GM20431 (cell line): Measurements from ENCODE around the gene FLOT2.
"Not testable (repeated sequence)": the region's sequence is repeated elsewhere in the genome, so short reads cannot be mapped to it uniquely, and the experiment has no call there.

Experiments used
- in situ Hi-C: fragments of 300-500 bp; cut with MseI, MboI; formaldehyde crosslinking; loops from one replicate; pipeline ENCODE4 v1.15.0; 2020; ENCODE audit warnings: low sequenced_read_pairs; ENCODE audit not compliant: unreplicated experiment

Gene FLOT2

DNA sequence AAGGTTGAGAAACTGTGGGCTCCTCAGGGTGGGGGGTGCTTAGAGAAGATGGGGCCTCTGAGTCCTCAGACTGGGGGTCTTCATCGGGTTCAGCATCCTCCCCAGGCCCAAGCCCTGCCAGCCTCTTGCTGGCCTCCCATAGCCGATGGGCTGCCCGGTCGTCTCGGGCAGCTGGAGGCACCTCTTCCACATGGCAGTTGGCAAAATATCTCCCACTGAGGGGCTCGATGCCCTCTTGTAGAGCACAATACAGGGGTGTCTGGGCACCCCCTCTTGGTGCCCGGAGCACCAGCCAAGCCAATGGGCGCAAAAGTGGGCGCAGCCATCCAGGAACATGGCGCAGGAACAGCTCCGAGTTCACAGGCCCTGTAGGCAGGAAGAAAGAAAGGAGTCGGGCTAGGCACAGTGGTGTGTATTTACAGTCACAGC lies 1.0 kb upstream of the FLOT2 start:
- in situ Hi-C loops: no loop called here

DNA sequence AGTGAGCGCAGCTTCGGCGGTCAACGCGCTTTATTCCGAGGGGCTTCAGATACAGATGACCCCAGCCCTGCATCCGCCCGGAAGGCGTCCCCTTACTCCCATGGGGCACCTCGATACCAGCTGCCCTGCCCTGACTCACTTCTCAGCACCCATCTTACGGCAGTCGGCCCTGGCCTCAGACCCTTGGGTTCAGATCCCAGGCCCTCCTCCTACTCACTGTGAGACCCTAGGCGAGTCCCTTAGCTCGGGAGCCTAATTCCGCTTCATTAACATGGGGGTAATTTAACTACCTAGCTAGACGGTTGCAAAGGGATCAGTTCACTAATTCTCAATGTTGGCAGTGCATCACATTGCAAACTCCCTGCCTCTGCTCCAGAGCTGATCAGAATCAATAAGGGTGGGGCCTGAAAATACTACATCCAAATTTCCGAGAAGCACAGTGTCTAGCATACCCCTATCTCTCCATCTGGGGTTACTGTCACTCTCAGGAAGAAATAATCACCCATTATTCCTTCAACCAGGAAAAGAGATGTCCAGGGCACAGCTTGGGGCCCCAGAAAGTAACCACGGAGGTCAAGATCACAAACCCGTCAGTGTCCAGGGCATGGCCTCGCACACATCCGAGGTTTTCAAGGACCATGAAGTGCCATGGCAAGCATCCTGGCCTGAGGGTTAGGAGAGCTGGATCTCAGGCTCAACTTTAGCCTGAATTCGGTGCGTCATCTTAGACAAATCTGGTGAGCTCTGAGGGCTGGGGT lies 415 bp upstream of the FLOT2 start:
- in situ Hi-C loops: no loop called here

- in situ Hi-C loops: no loop called here
Measured at GRCh38 chr17:28896491-28896883, 1.0 kb downstream of the FLOT2 start.

DNA sequence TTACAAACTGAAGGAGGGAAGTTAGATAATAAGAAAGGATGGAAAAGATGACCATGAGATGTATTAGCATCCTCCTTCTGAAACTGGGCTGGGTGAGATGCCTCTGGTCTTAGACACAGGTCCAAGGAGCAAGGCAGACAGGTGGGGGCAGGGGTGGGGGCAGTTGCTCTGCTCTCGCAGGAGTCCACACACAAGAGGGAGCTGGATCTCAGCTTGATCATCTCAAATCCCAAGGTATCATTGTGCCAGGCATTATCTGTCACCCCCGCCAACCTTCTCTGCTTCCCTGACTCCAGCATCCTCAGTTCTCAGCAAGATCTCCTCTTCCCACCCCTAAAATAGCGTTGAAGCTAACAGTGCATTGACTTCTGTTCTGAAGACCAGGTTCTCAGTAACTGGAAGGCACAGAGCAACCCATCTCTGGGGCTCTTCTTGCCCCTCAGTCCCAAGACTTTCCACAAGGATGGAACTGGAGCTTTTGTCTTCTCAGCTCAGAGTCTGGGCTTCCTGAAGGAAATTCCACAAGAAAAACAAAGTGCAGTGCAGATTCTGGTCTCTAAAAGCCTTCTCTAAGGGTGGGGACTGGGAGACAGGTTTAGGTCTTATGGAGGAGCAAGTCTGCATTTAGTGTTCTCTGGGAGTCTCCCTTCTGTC lies 1.6 kb downstream of the FLOT2 start:
- in situ Hi-C loops: no loop called here

DNA sequence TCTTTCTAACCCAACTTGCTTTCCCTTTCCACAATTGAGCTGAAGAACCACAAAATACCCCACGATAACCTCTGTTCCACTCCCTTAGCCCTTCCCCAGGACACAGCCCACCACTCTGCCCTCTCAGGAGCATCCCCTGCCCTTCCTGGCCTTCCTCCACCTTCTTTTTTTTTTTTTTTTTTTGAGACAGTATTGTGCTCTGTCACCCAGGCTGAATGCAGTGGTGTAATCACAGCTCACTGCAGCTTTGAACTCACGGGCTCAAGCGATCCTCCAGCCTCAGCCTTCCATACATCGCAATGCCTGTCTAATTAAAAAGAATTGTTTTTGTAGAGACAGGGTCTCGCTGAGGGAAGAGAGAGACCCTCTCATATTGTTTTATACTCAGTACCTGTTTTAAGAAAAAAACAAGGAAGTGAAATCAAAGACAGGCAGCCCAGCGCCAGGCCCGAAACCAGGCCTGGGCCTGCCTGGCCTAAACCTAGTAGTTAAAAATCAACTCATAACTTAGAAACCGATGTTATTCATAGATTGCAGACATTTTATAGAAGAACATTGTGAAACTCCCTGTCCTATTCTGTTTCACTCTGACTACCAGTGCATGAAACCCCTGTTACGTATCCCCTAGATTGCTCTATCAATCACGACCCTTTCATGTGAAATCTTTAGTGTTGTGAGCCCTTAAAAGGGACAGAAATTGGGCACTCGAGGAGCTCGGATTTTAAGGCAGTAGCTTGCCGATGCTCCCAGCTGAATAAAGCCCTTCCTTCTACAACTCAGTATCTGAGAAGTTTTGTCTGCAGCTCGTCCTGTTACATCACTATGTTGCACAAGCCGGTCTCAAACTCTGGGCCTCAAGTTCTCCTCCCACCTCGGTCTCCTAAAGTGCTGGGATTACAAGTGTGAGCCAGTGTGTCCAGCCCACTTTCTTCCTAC lies 4.0 kb downstream of the FLOT2 start:
- in situ Hi-C loops: not testable (repeated sequence)

DNA sequence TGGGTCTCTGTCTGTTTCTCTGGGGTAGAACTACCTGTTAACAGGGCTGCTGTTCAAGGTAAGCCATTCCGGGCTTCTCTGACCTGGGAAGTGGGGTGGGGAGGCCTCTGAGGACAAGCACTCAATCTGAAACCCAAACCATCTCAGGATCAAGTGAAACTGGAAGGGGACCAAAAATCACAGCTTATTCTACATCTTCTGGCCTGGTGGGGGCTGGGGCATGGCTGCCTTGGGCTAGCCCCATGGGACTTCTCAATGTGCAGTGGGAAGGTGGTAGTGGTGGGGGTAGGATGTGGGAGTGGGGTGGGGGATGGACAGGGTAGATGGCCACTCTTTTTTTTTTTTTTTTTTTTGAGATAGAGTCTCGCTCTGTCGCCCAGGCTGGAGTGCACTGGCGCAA lies 5.5 kb downstream of the FLOT2 start:
- in situ Hi-C loops: no loop called here

DNA sequence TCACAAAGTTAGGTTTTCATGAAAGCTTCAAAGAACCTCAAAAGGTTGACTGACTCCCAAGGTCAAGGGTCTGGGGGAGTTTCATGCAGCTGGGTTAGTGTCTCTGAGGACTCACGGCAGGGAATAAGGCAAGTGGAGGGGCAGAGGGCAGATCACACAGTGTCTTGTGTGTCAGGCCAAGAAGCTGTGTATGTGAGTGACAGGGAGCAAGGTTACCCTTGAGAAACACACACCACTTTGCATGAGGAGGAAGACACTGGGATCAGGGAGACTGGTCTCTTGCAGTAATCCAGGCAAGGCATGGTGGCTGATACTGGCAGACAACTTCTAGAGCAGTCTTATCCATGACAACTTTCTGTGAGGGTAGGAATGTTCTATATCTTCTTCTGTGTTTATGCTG lies 6.3 kb downstream of the FLOT2 start:
- in situ Hi-C loops: no loop called here

GRCh38 chr17:28889996-28890395 lies 7.5 kb downstream of the FLOT2 start:
- in situ Hi-C loops: no loop called here

GRCh38 chr17:28888832-28889231 lies 8.7 kb downstream of the FLOT2 start:
- in situ Hi-C loops: no loop called here

DNA sequence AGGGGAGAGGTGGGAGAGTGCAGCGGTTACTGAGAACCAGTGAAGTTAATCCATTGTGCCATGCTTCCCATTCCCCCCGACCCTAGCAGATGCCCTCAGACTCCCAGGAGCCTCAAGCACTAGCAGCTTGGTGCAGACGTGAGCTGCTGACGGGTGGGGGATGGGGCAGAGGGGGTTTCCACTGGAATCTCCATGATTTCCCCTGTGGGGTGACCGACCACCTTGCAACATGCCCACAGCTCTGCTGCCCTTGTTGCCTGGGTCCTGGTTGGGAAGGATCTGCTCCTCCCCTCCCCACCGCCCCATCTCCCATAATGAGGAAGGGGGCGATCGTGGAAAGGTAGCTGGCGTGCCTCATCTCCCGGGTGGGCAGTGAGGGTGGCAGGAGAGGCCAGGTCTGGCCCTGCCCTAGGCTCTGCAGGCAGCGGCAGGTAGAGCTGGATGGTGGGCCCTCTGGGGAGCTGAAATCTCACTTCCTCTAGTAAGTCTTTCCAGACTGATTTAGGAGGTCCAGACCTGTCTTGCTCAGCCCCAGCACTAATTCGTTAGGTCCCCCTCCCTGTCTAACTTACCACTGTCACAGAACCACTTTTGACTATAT lies 9.6 kb downstream of the FLOT2 start:
- in situ Hi-C loops: no loop called here

DNA sequence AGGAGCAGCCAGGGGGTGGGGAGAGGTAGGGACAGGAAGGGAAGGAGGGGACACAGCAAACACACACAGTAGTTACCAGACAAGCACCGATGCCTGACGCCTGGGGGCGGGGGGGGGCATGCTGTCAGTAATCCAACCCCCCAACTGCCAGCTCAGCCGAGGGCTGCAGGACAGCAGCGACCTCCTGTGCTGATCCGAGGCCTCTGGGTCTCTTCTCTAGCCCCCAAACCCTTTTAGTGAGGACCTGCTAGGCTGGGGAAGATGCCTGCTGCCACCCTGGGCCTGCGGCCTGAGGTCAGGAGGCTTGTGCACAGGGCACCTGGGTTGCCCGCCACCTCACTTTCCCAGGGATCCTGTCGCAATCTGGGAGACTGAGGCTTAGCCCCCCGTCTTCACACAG lies 11.6 kb downstream of the FLOT2 start:
- in situ Hi-C loops: no loop called here

GRCh38 chr17:28885363-28885762 lies 12.2 kb downstream of the FLOT2 start:
- in situ Hi-C loops: no loop called here

DNA sequence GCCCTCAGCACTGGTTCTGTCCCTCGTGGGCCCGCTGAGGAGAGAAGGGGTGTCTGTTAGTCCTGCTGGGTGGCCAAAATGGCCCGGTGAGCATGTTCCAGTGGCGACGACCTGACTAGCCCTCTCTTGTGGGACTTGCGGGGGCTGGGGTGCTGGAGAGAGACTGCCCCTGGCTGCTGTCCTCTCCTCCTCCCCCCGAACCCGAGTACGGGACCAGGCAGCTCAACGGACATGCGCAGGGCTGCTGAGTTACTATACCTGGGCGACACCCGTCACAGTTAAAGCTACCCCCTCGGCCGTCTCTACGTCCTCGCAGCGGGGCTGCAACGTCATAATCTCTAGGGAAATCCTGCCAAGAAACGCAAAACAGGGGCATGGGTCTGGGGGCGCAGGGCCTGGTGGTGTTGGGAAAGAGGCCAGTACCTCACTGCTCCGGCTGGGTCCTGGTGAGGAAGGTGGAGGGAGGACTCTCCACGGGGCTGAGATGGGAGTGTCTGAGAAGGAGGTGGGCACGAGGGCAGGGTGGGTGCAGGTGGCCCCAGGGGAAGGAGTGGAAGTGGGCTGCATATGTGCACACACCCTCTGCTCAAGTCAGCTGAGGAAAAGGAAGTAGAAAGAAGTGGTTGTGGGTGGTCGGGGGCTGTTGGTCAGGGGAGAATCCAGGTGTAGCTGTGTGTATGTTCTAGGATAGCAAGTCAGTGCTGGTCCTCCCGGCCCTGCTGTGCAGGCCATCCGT lies 13.4 kb downstream of the FLOT2 start:
- in situ Hi-C loops: no loop called here

DNA sequence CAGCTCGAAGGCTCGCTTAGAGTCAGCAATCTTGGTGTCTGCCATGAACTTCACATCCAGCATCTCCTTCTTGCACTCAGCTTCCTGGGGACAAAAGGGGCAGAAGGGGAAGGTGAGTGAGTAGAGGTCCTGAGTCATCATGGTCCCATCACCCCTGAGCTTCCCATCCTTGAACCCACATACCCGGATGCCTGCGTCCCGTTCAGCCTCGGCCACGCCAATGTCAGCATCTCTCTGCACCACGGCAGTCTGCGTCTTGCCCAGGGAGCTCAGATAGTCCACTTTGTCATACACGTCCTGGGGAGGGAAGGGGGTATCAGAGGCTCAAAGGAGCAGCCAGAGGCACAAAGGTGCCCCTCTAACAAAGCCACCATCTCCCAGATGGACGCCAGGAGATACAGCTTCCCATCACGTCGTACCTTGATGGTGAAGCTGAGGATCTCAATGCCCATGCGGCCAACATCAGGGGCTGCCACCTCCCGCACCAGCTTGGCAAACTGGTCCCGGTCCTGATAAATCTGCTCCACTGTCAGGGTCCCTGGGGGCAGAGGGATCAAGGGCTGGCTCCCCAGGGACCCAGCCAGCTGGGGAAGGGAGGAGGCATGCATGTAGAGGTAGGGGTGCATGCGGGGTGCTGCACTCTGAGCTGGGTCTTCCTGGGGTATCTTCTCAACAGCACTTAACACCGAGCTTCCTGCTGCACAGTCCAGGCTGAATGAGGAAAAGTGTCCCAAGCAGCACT lies 15.2 kb downstream of the FLOT2 start:
- in situ Hi-C loops: no loop called here

GRCh38 chr17:28881533-28882056 lies 15.9 kb downstream of the FLOT2 start:
- in situ Hi-C loops: no loop called here

DNA sequence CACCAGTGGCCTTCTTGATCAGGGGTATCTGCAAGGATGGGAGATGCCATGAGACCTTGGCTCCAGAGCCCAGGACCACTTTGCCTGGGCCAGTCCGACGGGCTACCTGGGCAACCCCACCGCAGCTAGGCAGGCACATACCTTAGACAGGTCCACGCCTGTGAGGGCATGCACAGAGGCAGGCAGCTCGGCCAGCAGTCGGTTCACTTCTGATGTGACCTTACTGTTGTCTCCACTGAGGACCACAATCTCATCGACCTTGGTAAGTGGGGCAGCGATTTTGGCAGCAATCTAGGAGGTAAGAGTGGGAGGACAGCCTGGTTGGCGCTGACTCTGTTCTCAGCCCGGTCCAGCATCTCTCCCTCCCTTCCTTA lies 17.0 kb downstream of the FLOT2 start:
- in situ Hi-C loops: no loop called here

DNA sequence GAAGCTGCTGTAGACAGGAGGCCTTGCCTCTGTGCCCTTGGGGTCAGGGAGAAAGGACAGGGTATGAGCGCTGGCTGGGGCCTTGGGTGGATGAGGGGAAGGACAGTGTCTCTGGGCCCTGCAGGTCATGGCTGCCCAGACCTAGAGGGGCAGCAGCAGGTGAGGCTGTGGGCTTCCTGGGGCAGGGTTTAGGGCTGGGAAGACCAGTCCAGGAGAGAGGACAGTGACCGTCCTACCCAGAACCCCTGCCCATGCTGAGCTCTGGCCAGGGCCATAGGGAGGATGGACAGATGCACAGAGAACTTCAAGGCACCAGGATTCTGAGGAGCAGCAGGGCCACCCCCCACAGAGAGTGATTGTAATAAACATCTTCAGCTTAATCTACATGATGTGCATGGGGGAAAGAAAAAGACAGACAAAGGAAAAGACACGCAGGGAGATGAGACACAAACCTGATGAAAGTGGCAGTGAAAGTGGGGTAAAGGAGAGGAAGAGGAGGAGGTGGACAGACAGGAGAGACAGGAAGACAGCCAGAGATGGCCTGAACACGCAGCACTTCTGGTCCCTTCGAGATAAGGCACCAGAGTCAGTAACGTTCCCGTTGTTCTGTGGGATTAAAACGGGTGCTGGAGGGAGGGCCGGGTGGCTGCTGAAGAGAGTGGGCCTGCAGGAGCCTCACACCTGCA lies 17.5 kb downstream of the FLOT2 start:
- in situ Hi-C loops: no loop called here

DNA sequence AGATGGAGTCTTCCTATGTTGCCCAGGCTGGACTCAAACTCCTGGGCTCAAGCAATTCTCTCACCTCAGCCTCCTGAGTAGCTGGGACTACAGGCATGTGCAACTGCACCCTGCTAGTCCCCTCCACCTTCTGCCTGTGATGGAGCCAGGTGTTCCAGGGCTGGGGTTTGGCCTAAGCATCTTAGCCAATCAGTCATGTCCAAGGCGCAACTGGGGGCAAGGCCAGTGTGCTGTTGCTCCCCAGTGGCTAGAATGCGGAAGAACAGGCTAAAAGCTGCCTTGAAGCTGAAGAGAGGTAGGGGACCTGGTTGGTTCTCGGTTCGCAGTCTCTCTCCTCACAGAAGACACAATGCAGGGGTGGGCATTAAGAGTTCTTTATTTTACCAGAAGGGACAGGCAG lies 18.6 kb downstream of the FLOT2 start:
- in situ Hi-C loops: no loop called here
